ENCODE results near the gene DUSP22.

DNA sequence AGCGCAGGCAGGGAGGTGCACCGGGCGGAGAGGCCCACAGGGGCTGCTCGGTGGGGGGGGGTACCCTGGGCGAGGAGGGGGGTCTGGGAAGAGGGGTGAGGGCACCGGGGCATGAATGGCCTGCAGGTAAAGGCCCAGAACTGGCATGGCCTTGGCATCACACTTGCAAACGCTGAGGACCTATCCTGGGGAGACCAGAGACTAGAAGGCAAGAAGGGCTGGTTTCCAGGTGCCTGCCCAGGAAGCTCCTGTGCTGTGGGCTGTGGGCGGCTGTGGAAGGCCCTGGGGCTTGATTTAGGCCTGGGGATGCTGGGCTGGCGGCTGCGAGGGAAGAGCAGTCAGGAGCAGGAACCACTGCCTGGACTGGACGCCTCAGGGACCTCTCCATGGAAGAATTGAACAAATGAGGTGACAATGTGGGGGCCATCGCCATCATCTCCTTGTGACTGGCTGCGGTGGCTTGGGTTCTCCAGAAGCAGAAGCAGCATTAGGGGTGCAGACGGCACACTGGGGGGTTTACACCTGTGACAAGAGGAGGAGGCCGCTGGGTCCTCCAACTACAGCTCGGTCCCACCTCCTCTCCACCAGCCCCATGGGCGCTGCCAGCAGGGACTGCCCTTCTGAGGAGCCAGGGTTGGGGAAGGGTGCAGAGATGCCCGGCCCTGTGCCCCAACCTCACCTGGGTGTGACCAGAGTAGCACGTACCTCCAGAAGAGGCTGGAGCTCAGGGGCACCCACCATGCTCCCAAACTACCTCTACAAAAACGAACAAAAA is 67.2 kb downstream of the DUSP22 start:
- TF ChIP-seq PBX3 (IDR thresholded peaks at IDR 0.05) (no peak), HMGXB4 (CRISPR knock-in tag; IDR thresholded peaks at IDR 0.05; ENCODE audit: borderline replicate concordance) (no peak), JUN (IDR thresholded peaks at IDR 0.05) (no peak), REST (IDR thresholded peaks at IDR 0.05) (no peak), JUNB (IDR thresholded peaks at IDR 0.05) (no peak), RCOR1 (IDR thresholded peaks at IDR 0.05; ENCODE audit: low read depth, low read length) (no peak), KDM5A (IDR thresholded peaks at IDR 0.05) (no peak)
- TF ChIP-seq, protein P1, sequence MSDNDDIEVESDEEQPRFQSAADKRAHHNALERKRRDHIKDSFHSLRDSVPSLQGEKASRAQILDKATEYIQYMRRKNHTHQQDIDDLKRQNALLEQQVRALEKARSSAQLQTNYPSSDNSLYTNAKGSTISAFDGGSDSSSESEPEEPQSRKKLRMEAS (IDR thresholded peaks at IDR 0.05) = no peak
- TF ChIP-seq, protein P2, sequence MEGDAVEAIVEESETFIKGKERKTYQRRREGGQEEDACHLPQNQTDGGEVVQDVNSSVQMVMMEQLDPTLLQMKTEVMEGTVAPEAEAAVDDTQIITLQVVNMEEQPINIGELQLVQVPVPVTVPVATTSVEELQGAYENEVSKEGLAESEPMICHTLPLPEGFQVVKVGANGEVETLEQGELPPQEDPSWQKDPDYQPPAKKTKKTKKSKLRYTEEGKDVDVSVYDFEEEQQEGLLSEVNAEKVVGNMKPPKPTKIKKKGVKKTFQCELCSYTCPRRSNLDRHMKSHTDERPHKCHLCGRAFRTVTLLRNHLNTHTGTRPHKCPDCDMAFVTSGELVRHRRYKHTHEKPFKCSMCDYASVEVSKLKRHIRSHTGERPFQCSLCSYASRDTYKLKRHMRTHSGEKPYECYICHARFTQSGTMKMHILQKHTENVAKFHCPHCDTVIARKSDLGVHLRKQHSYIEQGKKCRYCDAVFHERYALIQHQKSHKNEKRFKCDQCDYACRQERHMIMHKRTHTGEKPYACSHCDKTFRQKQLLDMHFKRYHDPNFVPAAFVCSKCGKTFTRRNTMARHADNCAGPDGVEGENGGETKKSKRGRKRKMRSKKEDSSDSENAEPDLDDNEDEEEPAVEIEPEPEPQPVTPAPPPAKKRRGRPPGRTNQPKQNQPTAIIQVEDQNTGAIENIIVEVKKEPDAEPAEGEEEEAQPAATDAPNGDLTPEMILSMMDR (IDR thresholded peaks at IDR 0.05) = no peak
